Kidney (tissue), 11 donors: ENCODE measurements around the gene DMRTC1. TPM values are rescaled to one million over a fixed set of nuclear protein-coding genes. Genes with fewer than 3 reads are reported as not detected.
"Not testable (repeated sequence)": the region's sequence is repeated elsewhere in the genome, so short reads cannot be mapped to it uniquely, and the experiment has no call there.

Experiments used
- DNase-seq, 5 donors: peaks; one replicate each; pipeline ENCODE4 v3.0.0-alpha.2; 2013 to 2020
- FAIRE-seq: peaks from 2 replicates; lab custom pipeline; 2012; peaks lifted over from hg19 to GRCh38; lab: Jason Lieb, UNC
- H3K27ac ChIP-seq, 2 donors: one replicate each; pipeline ENCODE4 v1.7.0; 2013; ENCODE audit warnings: low read depth in 2 of 2, low read length in 2 of 2, inconsistent platforms in 1 of 2
- H3K27me3 ChIP-seq: one replicate; pipeline ENCODE4 v1.7.1; 2013; ENCODE audit warnings: low read length, inconsistent platforms; ENCODE audit not compliant: control insufficient read depth, insufficient read depth
- H3K36me3 ChIP-seq, 3 donors: one replicate each; pipeline versions ENCODE4 v1.7.0 to v1.7.1; 2013; ENCODE audit warnings: low read length in 3 of 3, control low read depth in 1 of 3, inconsistent platforms in 1 of 3; ENCODE audit not compliant: insufficient read depth in 3 of 3, control insufficient read depth in 2 of 3
- H3K4me1 ChIP-seq, 3 donors: one replicate each; pipeline versions ENCODE4 v1.7.0 to v1.7.1; 2013; ENCODE audit warnings: low read length in 3 of 3, inconsistent platforms in 1 of 3, low read depth in 1 of 3; ENCODE audit not compliant: control insufficient read depth in 2 of 3, insufficient read depth in 2 of 3
- H3K4me3 ChIP-seq, 3 donors: one replicate each; pipeline versions ENCODE4 v1.7.0 to v1.8.1; 2013; ENCODE audit warnings: low read length in 3 of 3, control low read depth in 1 of 3, inconsistent platforms in 1 of 3
- H3K9ac ChIP-seq, 3 donors: one replicate each; pipeline versions ENCODE4 v1.7.0 to v1.7.1; 2013; ENCODE audit warnings: low read length in 3 of 3, control low read depth in 1 of 3, inconsistent platforms in 1 of 3
- H3K9me3 ChIP-seq, 3 donors: one replicate each; pipeline versions ENCODE4 v1.7.0 to v1.7.1; 2013; ENCODE audit warnings: low read length in 3 of 3, control low read depth in 1 of 3, inconsistent platforms in 1 of 3; ENCODE audit not compliant: control insufficient read depth in 2 of 3, insufficient read depth in 1 of 3
- intact Hi-C: fragments of 100-400 bp; cut with DNase I; formaldehyde crosslinking; loops from one replicate; pipeline ENCODE4 v1.11.1; 2022
- polyA plus RNA-seq: library from polyadenylated mRNA; stranded (reverse); fragments of 350-450 nt; fragmentation: Illumina TruSeq; extraction: RNeasy Lipid Tissue Mini Kit (QIAGEN cat#74804); gene quantifications from one replicate; pipeline ENCODE4 v1.2.3, GENCODE V29; 2014; ENCODE audit warnings: low read depth, low replicate concordance; ENCODE audit not compliant: insufficient read depth
- total RNA-seq: library from RNA; stranded (reverse); fragmentation: NEBNext Ultra II Directional; extraction: Animal tissue kit (Norgen Biotek cat#: 25700); gene quantifications from one replicate; pipeline ENCODE4 v1.2.1, GENCODE V29; 2021
- donor health status: control.
- donor health status: control.
- donor health status: DM: yes; HTN: yes; CAD: no.
- donor health status: Normal renal cell carcinoma (clear cell type).

DMRTC1 gene
- total and polyA plus RNA-seq, 2 donors from 2014 or later = 0.41 TPM; not detected in 1

DNA sequence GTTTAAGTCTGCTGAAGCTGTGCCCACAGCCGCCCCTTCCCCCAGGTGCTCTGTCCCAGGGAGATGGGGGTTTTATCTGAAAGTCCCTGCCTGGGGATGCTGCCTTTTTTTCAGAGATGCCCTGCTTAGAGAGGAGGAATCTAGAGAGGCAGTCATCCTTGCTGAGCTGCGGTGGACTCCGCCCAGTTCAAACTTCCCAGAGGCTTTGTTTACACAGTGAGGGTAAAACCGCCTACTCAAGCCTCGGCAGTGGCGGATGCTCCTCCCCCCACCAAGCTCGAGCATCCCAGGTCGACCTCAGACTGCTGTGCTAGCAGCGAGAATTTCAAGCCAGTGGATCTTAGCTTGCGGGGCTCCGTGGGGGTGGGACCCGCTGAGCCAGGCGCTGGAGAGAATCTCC, 112.9 kb downstream of the DMRTC1 start:
- DNase-seq, H3K27ac ChIP-seq, H3K9ac ChIP-seq, H3K9me3 ChIP-seq, intact Hi-C loops, FAIRE-seq, H3K36me3 ChIP-seq, H3K4me3 ChIP-seq, H3K27me3 ChIP-seq, H3K4me1 ChIP-seq: not testable (repeated sequence)

Other genes with a start within 250 kb of the DMRTC1 start
- gene PHKA1, start 229.5 kb downstream of the DMRTC1 start, total RNA-seq = 3.4 TPM
- 2.6 TPM for gene PHKA1, start 229.5 kb downstream of the DMRTC1 start, polyA plus RNA-seq
- 2.0 TPM for gene DMRTC1B, start 166.9 kb downstream of the DMRTC1 start, total RNA-seq
- gene DMRTC1B, start 166.9 kb downstream of the DMRTC1 start, polyA plus RNA-seq = 3.9 TPM
- not detected for gene FAM236B, start 161.2 kb downstream of the DMRTC1 start, total RNA-seq
- gene FAM236B, start 161.2 kb downstream of the DMRTC1 start, polyA plus RNA-seq = not detected
- not detected for gene FAM236D, start 135.6 kb downstream of the DMRTC1 start, total RNA-seq
- not detected for gene FAM236D, start 135.6 kb downstream of the DMRTC1 start, polyA plus RNA-seq
- gene FAM236C, start 31.2 kb downstream of the DMRTC1 start, total RNA-seq = not detected
- gene FAM236C, start 31.2 kb downstream of the DMRTC1 start, polyA plus RNA-seq = not detected
- not detected for gene FAM236A, start 5.6 kb downstream of the DMRTC1 start, total RNA-seq
- not detected for gene FAM236A, start 5.6 kb downstream of the DMRTC1 start, polyA plus RNA-seq
- gene PABPC1L2B, start 59.1 kb upstream of the DMRTC1 start, total RNA-seq = not detected
- not detected for gene PABPC1L2B, start 59.1 kb upstream of the DMRTC1 start, polyA plus RNA-seq
- gene PABPC1L2A, start 135.7 kb upstream of the DMRTC1 start, total RNA-seq = not detected
- gene PABPC1L2A, start 135.7 kb upstream of the DMRTC1 start, polyA plus RNA-seq = not detected